Measurements from ENCODE around the gene SH3BP2. TPM values are rescaled to one million over a fixed set of nuclear protein-coding genes. Genes with fewer than 3 reads are reported as not detected.

SH3BP2 gene
- total RNA-seq, 1 donor = 30.8 TPM

GRCh38 chr4:2817701-2818350 is 24.9 kb downstream of the SH3BP2 start:
- peak overlapping the region; percentile 57 for H3K4me3 ChIP-seq (ENCODE audit: low read depth, low read length)
- TF ChIP-seq CTCF (IDR thresholded peaks at IDR 0.05; ENCODE audit: insufficient read depth, low read length) = no peak
- DNase-seq (ENCODE audit: low read depth) = no peak

- H3K4me3 ChIP-seq (ENCODE audit: low read depth, low read length) = peak overlapping the region; percentile 57
- TF ChIP-seq CTCF (IDR thresholded peaks at IDR 0.05; ENCODE audit: insufficient read depth, low read length) = no peak
- DNase-seq (ENCODE audit: low read depth) = no peak
Measured at GRCh38 chr4:2818351-2818939, 25.6 kb downstream of the SH3BP2 start.

- no peak for TF ChIP-seq CTCF (IDR thresholded peaks at IDR 0.05; ENCODE audit: insufficient read depth, low read length)
- DNase-seq (ENCODE audit: low read depth) = no peak
- H3K4me3 ChIP-seq (ENCODE audit: low read depth, low read length) = no peak overlapping the region
Measured at GRCh38 chr4:2819244-2820215, 26.6 kb downstream of the SH3BP2 start.

GRCh38 chr4:2820216-2820982 is 27.5 kb downstream of the SH3BP2 start:
- no peak for DNase-seq (ENCODE audit: low read depth)
- no peak overlapping the region for H3K4me3 ChIP-seq (ENCODE audit: low read depth, low read length)
- no peak for TF ChIP-seq CTCF (IDR thresholded peaks at IDR 0.05; ENCODE audit: insufficient read depth, low read length)

GRCh38 chr4:2822461-2823300 is 29.8 kb downstream of the SH3BP2 start:
- TF ChIP-seq CTCF (IDR thresholded peaks at IDR 0.05; ENCODE audit: insufficient read depth, low read length) = no peak
- no peak overlapping the region for H3K4me3 ChIP-seq (ENCODE audit: low read depth, low read length)
- no peak for DNase-seq (ENCODE audit: low read depth)
